Liver (tissue), 9 donors: ENCODE data around the gene MRPL42. TPM values are rescaled to one million over a fixed set of nuclear protein-coding genes. Genes with fewer than 3 reads are reported as not detected.
A peak's percentile ranks its signal among the peaks of the same experiment; 100 is the strongest.

Experiments
- DNase-seq: peaks from one replicate; pipeline ENCODE4 v3.0.0-alpha.2; 2017; ENCODE audit warnings: low spot score
- H3K27ac ChIP-seq, 2 donors: one replicate each; pipeline ENCODE4 v1.7.0; 2013; ENCODE audit warnings: inconsistent platforms in 2 of 2, low read length in 2 of 2, control low read depth in 1 of 2, low read depth in 1 of 2, mild to moderate bottlenecking in 1 of 2
- H3K27me3 ChIP-seq, 4 donors: one replicate each; pipeline versions ENCODE4 v1.6.1 to v1.7.0; 2013; ENCODE audit warnings: low read length in 3 of 4, inconsistent platforms in 1 of 4, mild to moderate bottlenecking in 1 of 4, moderate library complexity in 1 of 4; ENCODE audit not compliant: control insufficient read depth in 4 of 4, insufficient read depth in 4 of 4
- H3K36me3 ChIP-seq, 4 donors: one replicate each; pipeline versions ENCODE4 v1.6.1 to v1.7.0; 2013; ENCODE audit warnings: low read length in 3 of 4, mild to moderate bottlenecking in 3 of 4, low read depth in 1 of 4, moderate library complexity in 1 of 4; ENCODE audit not compliant: control insufficient read depth in 4 of 4, insufficient read depth in 3 of 4
- H3K4me1 ChIP-seq, 4 donors: one replicate each; pipeline versions ENCODE4 v1.6.1 to v1.7.0; 2013; ENCODE audit warnings: low read length in 3 of 4, mild to moderate bottlenecking in 3 of 4, moderate library complexity in 1 of 4; ENCODE audit not compliant: control insufficient read depth in 4 of 4, insufficient read depth in 4 of 4
- H3K4me3 ChIP-seq, 3 donors: one replicate each; pipeline versions ENCODE4 v1.6.1 to v1.7.0; 2013; ENCODE audit warnings: low read length in 3 of 3, control low read depth in 1 of 3, low read depth in 1 of 3, mild to moderate bottlenecking in 1 of 3
- H3K9ac ChIP-seq, 2 donors: one replicate each; pipeline ENCODE4 v1.7.0; 2013; ENCODE audit warnings: low read length in 2 of 2, mild to moderate bottlenecking in 2 of 2, moderate library complexity in 2 of 2, control low read depth in 1 of 2, low read depth in 1 of 2
- H3K9me3 ChIP-seq, 4 donors: one replicate each; pipeline versions ENCODE4 v1.6.1 to v1.7.0; 2013; ENCODE audit warnings: low read length in 3 of 4; ENCODE audit not compliant: control insufficient read depth in 4 of 4
- FOXA1 ChIP-seq: IDR thresholded peaks from 2 replicates; pipeline ENCODE4 v1.6.1; 2016; ENCODE audit warnings: antibody characterized with exemption
- FOXA2 ChIP-seq: IDR thresholded peaks from 2 replicates; pipeline ENCODE4 v1.6.1; 2016; ENCODE audit warnings: antibody characterized with exemption
- GABPA ChIP-seq, 2 donors: IDR thresholded peaks in 1 of 2; conservative IDR thresholded peaks in 1 of 2; 2 replicates each; pipeline ENCODE4 v1.6.1; 2016; ENCODE audit warnings: antibody characterized with exemption in 2 of 2, mild to moderate bottlenecking in 1 of 2, moderate library complexity in 1 of 2
- HNF4A ChIP-seq, 2 donors: conservative IDR thresholded peaks; 2 replicates each; pipeline ENCODE4 v1.6.1; 2016; ENCODE audit warnings: antibody characterized with exemption in 2 of 2, mild to moderate bottlenecking in 2 of 2
- HNF4G ChIP-seq: IDR thresholded peaks from 2 replicates; pipeline ENCODE4 v1.6.1; 2016; ENCODE audit warnings: antibody characterized with exemption
- MAX ChIP-seq: IDR thresholded peaks from 2 replicates; pipeline ENCODE4 v1.6.1; 2016; ENCODE audit warnings: antibody characterized with exemption
- NR2F2 ChIP-seq: IDR thresholded peaks from 2 replicates; pipeline ENCODE4 v1.6.1; 2016; ENCODE audit warnings: antibody characterized with exemption
- RAD21 ChIP-seq, 2 donors: IDR thresholded peaks; 2 replicates each; pipeline ENCODE4 v1.6.1; 2016; ENCODE audit warnings: antibody characterized with exemption in 2 of 2, mild to moderate bottlenecking in 2 of 2
- RXRA ChIP-seq, 2 donors: IDR thresholded peaks; 2 replicates each; pipeline ENCODE4 v1.6.1; 2017 to 2018; ENCODE audit warnings: antibody characterized with exemption in 2 of 2, mild to moderate bottlenecking in 1 of 2
- TAF1 ChIP-seq: conservative IDR thresholded peaks from 2 replicates; pipeline ENCODE4 v1.6.1; 2016; ENCODE audit warnings: antibody characterized with exemption, mild to moderate bottlenecking
- WGBS: extraction: QIAGEN DNeasy Blood & Tissue Kit; methylation state at CpG from one replicate; pipeline ENCODE4 v1.1.7; 2013; 5-methylcytosine and 5-hydroxymethylcytosine counted together
- polyA plus RNA-seq, 2 donors: library from polyadenylated mRNA; stranded (reverse) in 1 of 2; unstranded in 1 of 2; fragments of 200-250 nt in 1 of 2; fragments of >200 nt in 1 of 2; fragmentation: Nextera tagmentation in 1 of 2; extraction: Ambion mirVana in 1 of 2; gene quantifications; one replicate each; pipeline versions ENCODE4 v1.2.1 to v1.2.3, GENCODE V29; 2013 to 2015
- total RNA-seq, 2 donors: library from RNA; depleted of rRNA; stranded (reverse); fragments of >200 nt; gene quantifications; one replicate each; pipeline ENCODE4 v1.2.3, GENCODE V29; 2014
- TF ChIP-seq, protein P1 (sequence below): IDR thresholded peaks from 2 replicates; pipeline ENCODE4 v1.6.1; 2016; ENCODE audit warnings: antibody characterized with exemption
- TF ChIP-seq, protein P2 (sequence below): fragments of 150-350 bp; IDR thresholded peaks from 2 replicates; pipeline ENCODE4 v1.5.1; 2017; ENCODE audit warnings: improper control_type of control experiment, low read depth, low read length; ENCODE audit not compliant: missing input control
- TF ChIP-seq, protein P3 (sequence below): IDR thresholded peaks from 2 replicates; pipeline ENCODE4 v1.6.1; 2016; ENCODE audit warnings: antibody characterized with exemption
- donor health status: healthy.
- donor health status: healthy.
- donor health status: healthy.
- donor health status: healthy.
- donor health status: healthy.

The MRPL42 gene
- total and polyA plus RNA-seq, 4 donors, result 20.4 to 38.8 (median 33.3) TPM

- no peak for DNase-seq
- Histone ChIP-seq H3K4me3 (no peak overlapping the region), H3K27me3 (no peaks in the 10 kb centered on the region), H3K4me1 (peaks cover 2 to 5% (median 2%) of the 10 kb centered on the region in 4 donors), H3K36me3 (peaks cover 0 to 1% (median 0%) of the 10 kb centered on the region in 4 donors), H3K9me3 (no peaks in the 10 kb centered on the region), H3K27ac (no peak overlapping the region), H3K9ac (no peak overlapping the region)
- TF ChIP-seq GABPA (IDR thresholded peaks at IDR 0.05 in 1 of 2, conservative IDR thresholded peaks at IDR 0.05 in 1 of 2), result no peak
- TF ChIP-seq, protein P1, sequence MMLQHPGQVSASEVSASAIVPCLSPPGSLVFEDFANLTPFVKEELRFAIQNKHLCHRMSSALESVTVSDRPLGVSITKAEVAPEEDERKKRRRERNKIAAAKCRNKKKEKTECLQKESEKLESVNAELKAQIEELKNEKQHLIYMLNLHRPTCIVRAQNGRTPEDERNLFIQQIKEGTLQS, result no peak
- TF ChIP-seq TAF1, result no peak
- TF ChIP-seq FOXA2, result no peak
- TF ChIP-seq, protein P2, sequence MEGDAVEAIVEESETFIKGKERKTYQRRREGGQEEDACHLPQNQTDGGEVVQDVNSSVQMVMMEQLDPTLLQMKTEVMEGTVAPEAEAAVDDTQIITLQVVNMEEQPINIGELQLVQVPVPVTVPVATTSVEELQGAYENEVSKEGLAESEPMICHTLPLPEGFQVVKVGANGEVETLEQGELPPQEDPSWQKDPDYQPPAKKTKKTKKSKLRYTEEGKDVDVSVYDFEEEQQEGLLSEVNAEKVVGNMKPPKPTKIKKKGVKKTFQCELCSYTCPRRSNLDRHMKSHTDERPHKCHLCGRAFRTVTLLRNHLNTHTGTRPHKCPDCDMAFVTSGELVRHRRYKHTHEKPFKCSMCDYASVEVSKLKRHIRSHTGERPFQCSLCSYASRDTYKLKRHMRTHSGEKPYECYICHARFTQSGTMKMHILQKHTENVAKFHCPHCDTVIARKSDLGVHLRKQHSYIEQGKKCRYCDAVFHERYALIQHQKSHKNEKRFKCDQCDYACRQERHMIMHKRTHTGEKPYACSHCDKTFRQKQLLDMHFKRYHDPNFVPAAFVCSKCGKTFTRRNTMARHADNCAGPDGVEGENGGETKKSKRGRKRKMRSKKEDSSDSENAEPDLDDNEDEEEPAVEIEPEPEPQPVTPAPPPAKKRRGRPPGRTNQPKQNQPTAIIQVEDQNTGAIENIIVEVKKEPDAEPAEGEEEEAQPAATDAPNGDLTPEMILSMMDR, result peak; percentile 62
- TF ChIP-seq, protein P3, sequence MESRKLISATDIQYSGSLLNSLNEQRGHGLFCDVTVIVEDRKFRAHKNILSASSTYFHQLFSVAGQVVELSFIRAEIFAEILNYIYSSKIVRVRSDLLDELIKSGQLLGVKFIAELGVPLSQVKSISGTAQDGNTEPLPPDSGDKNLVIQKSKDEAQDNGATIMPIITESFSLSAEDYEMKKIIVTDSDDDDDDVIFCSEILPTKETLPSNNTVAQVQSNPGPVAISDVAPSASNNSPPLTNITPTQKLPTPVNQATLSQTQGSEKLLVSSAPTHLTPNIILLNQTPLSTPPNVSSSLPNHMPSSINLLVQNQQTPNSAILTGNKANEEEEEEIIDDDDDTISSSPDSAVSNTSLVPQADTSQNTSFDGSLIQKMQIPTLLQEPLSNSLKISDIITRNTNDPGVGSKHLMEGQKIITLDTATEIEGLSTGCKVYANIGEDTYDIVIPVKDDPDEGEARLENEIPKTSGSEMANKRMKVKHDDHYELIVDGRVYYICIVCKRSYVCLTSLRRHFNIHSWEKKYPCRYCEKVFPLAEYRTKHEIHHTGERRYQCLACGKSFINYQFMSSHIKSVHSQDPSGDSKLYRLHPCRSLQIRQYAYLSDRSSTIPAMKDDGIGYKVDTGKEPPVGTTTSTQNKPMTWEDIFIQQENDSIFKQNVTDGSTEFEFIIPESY, result no peak
- no peak for TF ChIP-seq FOXA1
- TF ChIP-seq NR2F2, result no peak
- TF ChIP-seq RAD21 (IDR thresholded peaks at IDR 0.05), result peak; percentile 73 to 82
- TF ChIP-seq HNF4A (conservative IDR thresholded peaks at IDR 0.05), result no peak
- TF ChIP-seq RXRA (IDR thresholded peaks at IDR 0.05), result no peak
- WGBS, result 29% methylated on average over 1 of the region's 1 CpG
Measured at GRCh38 chr12:93419388-93420034, 47.8 kb upstream of the MRPL42 start.

GRCh38 chr12:93422050-93422449 lies 45.3 kb upstream of the MRPL42 start:
- Histone ChIP-seq H3K27ac (no peak overlapping the region), H3K36me3 (peaks cover 0 to 1% (median 0%) of the 10 kb centered on the region in 4 donors), H3K4me1 (peaks cover 3 to 18% (median 5%) of the 10 kb centered on the region in 4 donors), H3K9ac (no peak overlapping the region), H3K4me3 (no peak overlapping the region), H3K9me3 (no peaks in the 10 kb centered on the region), H3K27me3 (no peaks in the 10 kb centered on the region)
- WGBS, result 71% methylated on average over 2 of the region's 2 CpGs
- no peak for DNase-seq
- no peak for TF ChIP-seq HNF4G
- TF ChIP-seq MAX, result no peak
